ENCODE data around the gene NPC2.

The NPC2 gene

GRCh38 chr14:74483321-74483720, 9.8 kb downstream of the NPC2 start:
- TF ChIP-seq TAF1 (IDR thresholded peaks at IDR 0.05; ENCODE audit: borderline replicate concordance, insufficient read depth, low read length) = no peak
- TF ChIP-seq FOXP2 (optimal IDR thresholded peaks at IDR 0.05; ENCODE audit: borderline replicate concordance, extremely low read depth, extremely low read length, insufficient read depth) = no peak
- no peak for TF ChIP-seq SIN3A (IDR thresholded peaks at IDR 0.05; ENCODE audit: borderline replicate concordance, insufficient read depth, low read length)
- TF ChIP-seq POLR2AphosphoS5 (IDR thresholded peaks at IDR 0.05; ENCODE audit: low read depth, low read length) = no peak
- TF ChIP-seq, protein P1, sequence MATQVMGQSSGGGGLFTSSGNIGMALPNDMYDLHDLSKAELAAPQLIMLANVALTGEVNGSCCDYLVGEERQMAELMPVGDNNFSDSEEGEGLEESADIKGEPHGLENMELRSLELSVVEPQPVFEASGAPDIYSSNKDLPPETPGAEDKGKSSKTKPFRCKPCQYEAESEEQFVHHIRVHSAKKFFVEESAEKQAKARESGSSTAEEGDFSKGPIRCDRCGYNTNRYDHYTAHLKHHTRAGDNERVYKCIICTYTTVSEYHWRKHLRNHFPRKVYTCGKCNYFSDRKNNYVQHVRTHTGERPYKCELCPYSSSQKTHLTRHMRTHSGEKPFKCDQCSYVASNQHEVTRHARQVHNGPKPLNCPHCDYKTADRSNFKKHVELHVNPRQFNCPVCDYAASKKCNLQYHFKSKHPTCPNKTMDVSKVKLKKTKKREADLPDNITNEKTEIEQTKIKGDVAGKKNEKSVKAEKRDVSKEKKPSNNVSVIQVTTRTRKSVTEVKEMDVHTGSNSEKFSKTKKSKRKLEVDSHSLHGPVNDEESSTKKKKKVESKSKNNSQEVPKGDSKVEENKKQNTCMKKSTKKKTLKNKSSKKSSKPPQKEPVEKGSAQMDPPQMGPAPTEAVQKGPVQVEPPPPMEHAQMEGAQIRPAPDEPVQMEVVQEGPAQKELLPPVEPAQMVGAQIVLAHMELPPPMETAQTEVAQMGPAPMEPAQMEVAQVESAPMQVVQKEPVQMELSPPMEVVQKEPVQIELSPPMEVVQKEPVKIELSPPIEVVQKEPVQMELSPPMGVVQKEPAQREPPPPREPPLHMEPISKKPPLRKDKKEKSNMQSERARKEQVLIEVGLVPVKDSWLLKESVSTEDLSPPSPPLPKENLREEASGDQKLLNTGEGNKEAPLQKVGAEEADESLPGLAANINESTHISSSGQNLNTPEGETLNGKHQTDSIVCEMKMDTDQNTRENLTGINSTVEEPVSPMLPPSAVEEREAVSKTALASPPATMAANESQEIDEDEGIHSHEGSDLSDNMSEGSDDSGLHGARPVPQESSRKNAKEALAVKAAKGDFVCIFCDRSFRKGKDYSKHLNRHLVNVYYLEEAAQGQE (IDR thresholded peaks at IDR 0.05; ENCODE audit: insufficient read depth in 1 of 2, low read depth in 2 of 2, low read length in 2 of 2) = no peak

DNA sequence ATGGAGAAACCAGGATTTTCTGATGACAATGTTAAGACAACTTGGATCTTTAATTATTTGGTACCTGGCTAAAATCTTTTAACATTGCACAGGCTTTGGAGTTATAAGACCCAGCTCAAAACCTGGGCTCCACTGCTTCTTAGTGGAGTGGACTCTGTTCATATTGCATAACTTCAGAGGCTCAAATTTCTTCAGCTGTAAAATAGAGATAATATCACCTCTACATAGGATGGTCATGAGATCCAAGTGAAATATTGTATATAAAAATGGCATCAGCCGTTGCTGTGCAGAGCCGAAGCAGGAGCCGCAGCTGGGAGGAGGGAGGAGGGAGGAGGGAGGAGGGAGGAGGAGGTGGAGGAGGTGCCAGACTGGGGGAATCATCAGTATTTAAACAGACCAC, 10.5 kb downstream of the NPC2 start:
- TF ChIP-seq FOXP2 (optimal IDR thresholded peaks at IDR 0.05; ENCODE audit: borderline replicate concordance, extremely low read depth, extremely low read length, insufficient read depth) (no peak), TAF1 (IDR thresholded peaks at IDR 0.05; ENCODE audit: borderline replicate concordance, insufficient read depth, low read length) (no peak), SIN3A (IDR thresholded peaks at IDR 0.05; ENCODE audit: borderline replicate concordance, insufficient read depth, low read length) (no peak), POLR2AphosphoS5 (IDR thresholded peaks at IDR 0.05; ENCODE audit: low read depth, low read length) (no peak)
- TF ChIP-seq, protein P1 (IDR thresholded peaks at IDR 0.05; ENCODE audit: insufficient read depth in 1 of 2, low read depth in 2 of 2, low read length in 2 of 2) = no peak

- TF ChIP-seq FOXP2 (optimal IDR thresholded peaks at IDR 0.05; ENCODE audit: borderline replicate concordance, extremely low read depth, extremely low read length, insufficient read depth) = no peak
- no peak for TF ChIP-seq POLR2AphosphoS5 (IDR thresholded peaks at IDR 0.05; ENCODE audit: low read depth, low read length)
- TF ChIP-seq, protein P1 (IDR thresholded peaks at IDR 0.05; ENCODE audit: insufficient read depth in 1 of 2, low read depth in 2 of 2, low read length in 2 of 2) = no peak
- TF ChIP-seq SIN3A (IDR thresholded peaks at IDR 0.05; ENCODE audit: borderline replicate concordance, insufficient read depth, low read length) = no peak
- TF ChIP-seq TAF1 (IDR thresholded peaks at IDR 0.05; ENCODE audit: borderline replicate concordance, insufficient read depth, low read length) = no peak
These were observed 13.1 kb downstream of the NPC2 start for GRCh38 chr14:74480046-74480445.

DNA sequence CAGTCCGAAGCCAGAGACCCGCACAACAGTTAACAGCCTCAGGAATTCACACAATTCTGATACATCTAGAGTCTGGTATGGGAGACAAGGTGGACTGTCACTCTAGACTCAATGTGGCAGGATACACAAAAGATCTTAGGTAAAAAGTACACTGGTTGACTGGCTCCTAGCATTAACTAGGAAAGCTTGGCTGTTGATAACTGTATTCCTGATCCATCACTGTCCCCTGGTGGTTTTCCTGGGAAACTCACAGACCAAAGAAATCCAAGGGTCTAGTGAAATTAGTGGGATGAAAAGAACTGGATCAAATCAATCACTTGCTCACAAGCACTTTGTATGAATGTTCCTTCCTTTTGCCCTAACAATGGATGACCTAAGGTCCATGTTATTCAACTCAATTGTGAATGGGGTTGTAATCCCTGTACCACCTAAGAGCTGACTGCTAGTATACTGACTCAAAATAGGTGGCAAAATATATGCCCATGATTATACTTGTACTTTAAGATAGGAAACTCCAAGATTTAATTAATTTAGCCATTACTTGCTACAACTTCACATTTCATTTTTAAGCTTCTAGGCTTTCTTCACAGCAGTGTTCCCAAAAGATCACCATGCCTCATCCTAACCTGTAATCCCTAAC, 14.0 kb downstream of the NPC2 start:
- TF ChIP-seq, protein P1 (IDR thresholded peaks at IDR 0.05; ENCODE audit: insufficient read depth in 1 of 2, low read depth in 2 of 2, low read length in 2 of 2) = no peak
- TF ChIP-seq FOXP2 (optimal IDR thresholded peaks at IDR 0.05; ENCODE audit: borderline replicate concordance, extremely low read depth, extremely low read length, insufficient read depth) = no peak
- no peak for TF ChIP-seq SIN3A (IDR thresholded peaks at IDR 0.05; ENCODE audit: borderline replicate concordance, insufficient read depth, low read length)
- no peak for TF ChIP-seq TAF1 (IDR thresholded peaks at IDR 0.05; ENCODE audit: borderline replicate concordance, insufficient read depth, low read length)
- no peak for TF ChIP-seq POLR2AphosphoS5 (IDR thresholded peaks at IDR 0.05; ENCODE audit: low read depth, low read length)
